DOHH2 (cell line): ENCODE data around the gene RENBP.

Source experiments
- EZH2phosphoT487 ChIP-seq: fragments of 200-600 bp; sonication (generic); IDR thresholded peaks from 2 replicates; pipeline ENCODE4 v1.6.1; 2017; ENCODE audit warnings: borderline replicate concordance, mild to moderate bottlenecking, antibody characterized with exemption, low read length, moderate library complexity, mixed read lengths
- TF ChIP-seq, protein P1 (sequence below): fragments of 200-600 bp; sonication (generic); IDR thresholded peaks from one replicate; pipeline ENCODE4 v1.5.1; 2014; ENCODE audit warnings: antibody characterized with exemption, mild to moderate bottlenecking, low read depth, low read length; ENCODE audit not compliant: poor library complexity, severe bottlenecking

DNA sequence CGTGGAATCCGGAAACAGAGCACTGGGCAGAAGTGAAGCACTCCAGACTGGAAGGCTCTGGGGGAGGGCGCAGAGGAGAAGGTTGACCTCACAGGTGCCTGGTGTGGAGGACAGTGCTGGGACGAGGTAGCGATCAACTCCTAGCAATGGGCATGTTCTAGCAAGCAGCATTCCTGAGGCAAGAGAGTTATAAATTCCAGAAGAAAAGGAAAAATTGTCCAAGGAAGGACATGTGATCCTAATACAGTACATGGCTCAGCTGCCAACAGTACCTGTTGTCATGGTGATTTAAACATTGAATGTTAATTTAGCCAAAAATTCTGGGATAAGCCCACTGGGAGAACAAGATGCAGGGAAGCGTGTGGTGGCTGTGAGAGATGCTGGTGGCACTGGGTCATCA lies 26.6 kb downstream of the RENBP start:
- TF ChIP-seq, protein P1, sequence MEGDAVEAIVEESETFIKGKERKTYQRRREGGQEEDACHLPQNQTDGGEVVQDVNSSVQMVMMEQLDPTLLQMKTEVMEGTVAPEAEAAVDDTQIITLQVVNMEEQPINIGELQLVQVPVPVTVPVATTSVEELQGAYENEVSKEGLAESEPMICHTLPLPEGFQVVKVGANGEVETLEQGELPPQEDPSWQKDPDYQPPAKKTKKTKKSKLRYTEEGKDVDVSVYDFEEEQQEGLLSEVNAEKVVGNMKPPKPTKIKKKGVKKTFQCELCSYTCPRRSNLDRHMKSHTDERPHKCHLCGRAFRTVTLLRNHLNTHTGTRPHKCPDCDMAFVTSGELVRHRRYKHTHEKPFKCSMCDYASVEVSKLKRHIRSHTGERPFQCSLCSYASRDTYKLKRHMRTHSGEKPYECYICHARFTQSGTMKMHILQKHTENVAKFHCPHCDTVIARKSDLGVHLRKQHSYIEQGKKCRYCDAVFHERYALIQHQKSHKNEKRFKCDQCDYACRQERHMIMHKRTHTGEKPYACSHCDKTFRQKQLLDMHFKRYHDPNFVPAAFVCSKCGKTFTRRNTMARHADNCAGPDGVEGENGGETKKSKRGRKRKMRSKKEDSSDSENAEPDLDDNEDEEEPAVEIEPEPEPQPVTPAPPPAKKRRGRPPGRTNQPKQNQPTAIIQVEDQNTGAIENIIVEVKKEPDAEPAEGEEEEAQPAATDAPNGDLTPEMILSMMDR: no peak
- no peak for TF ChIP-seq EZH2phosphoT487
